Vagina (tissue), 2 donors: ENCODE results near the gene PPP3R1. TPM values are rescaled to one million over a fixed set of nuclear protein-coding genes. Genes with fewer than 3 reads are reported as not detected.

Experiments
- DNase-seq, 2 donors: peaks; one replicate each; pipeline ENCODE4 v3.0.0-alpha.2; 2017; ENCODE audit errors: extremely low spot score in 2 of 2
- H3K27ac ChIP-seq: fragments of 200-600 bp; sonication (generic); one replicate; pipeline ENCODE4 v1.5.1; 2019
- H3K27me3 ChIP-seq: fragments of 200-600 bp; sonication (generic); one replicate; pipeline ENCODE4 v1.5.1; 2019
- H3K36me3 ChIP-seq, 2 donors: fragments of 200-600 bp; sonication (generic); one replicate each; pipeline ENCODE4 v1.5.1; 2017 to 2019
- H3K4me1 ChIP-seq: fragments of 200-600 bp; sonication (generic); one replicate; pipeline ENCODE4 v1.5.1; 2019
- H3K4me3 ChIP-seq, 2 donors: fragments of 200-600 bp; sonication (generic); 1 replicate in 1 of 2; 2 replicates in 1 of 2; pipeline ENCODE4 v1.5.1; 2016 to 2019
- H3K9me3 ChIP-seq: fragments of 200-600 bp; sonication (generic); one replicate; pipeline ENCODE4 v1.5.1; 2019
- CTCF ChIP-seq, 3 experiments: fragments of 450-650 bp in 2 of 3; fragments of 200-600 bp in 1 of 3; sonication (generic) in 1 of 3; IDR thresholded peaks; one replicate each; pipeline ENCODE4 v1.5.1; 2017 to 2019; ENCODE audit warnings: antibody characterized with exemption in 3 of 3, mild to moderate bottlenecking in 2 of 3, moderate library complexity in 2 of 3
- POLR2A ChIP-seq, 2 donors: fragments of 450-650 bp; IDR thresholded peaks; one replicate each; pipeline ENCODE4 v1.6.1; 2017; ENCODE audit warnings: antibody characterized with exemption in 2 of 2, mild to moderate bottlenecking in 2 of 2, moderate library complexity in 2 of 2
- POLR2AphosphoS5 ChIP-seq, 2 donors: sonication (generic); formaldehyde crosslinking; IDR thresholded peaks; one replicate each; pipeline ENCODE4 v1.9.0; 2017; ENCODE audit warnings: antibody characterized with exemption in 2 of 2, mild to moderate bottlenecking in 2 of 2, low read depth in 1 of 2; ENCODE audit not compliant: insufficient read depth in 1 of 2
- intact Hi-C: fragments of 100-400 bp; cut with DNase I; formaldehyde crosslinking; loops from one replicate; pipeline ENCODE4 v1.15.1; 2023
- total RNA-seq: library from RNA; depleted of rRNA; stranded (reverse); fragments of >200 nt; gene quantifications from one replicate; pipeline ENCODE4 v1.2.3, GENCODE V29; 2016

The PPP3R1 gene
- total RNA-seq, 1 donor from 2014 or later: 28.2 TPM

- TF ChIP-seq POLR2AphosphoS5 (IDR thresholded peaks at IDR 0.05; ENCODE audit: insufficient read depth in 1 of 2, low read depth in 1 of 2) (no peak), CTCF (IDR thresholded peaks at IDR 0.05) (no peak), POLR2A (IDR thresholded peaks at IDR 0.05) (no peak)
- Histone ChIP-seq H3K27ac (no peak overlapping the region), H3K9me3 (no peaks in the 10 kb centered on the region), H3K27me3 (no peaks in the 10 kb centered on the region), H3K36me3 (no peaks in the 10 kb centered on the region), H3K4me1 (peaks cover 88% of the 10 kb centered on the region), H3K4me3 (no peak overlapping the region)
- no peak for DNase-seq
- intact Hi-C loops: loop anchor here (10.0 kb wide), 1 partner anchor 52 kb away; no protein-coding TSS in a partner anchor
Measured at GRCh38 chr2:68246396-68246795, 5.9 kb downstream of the PPP3R1 start.

- intact Hi-C loops: loop anchor here (10.0 kb wide), 1 partner anchor 51 kb away; no protein-coding TSS in a partner anchor
- Histone ChIP-seq H3K4me1 (peaks cover 93% of the 10 kb centered on the region), H3K27me3 (no peaks in the 10 kb centered on the region), H3K9me3 (no peaks in the 10 kb centered on the region), H3K36me3 (no peaks in the 10 kb centered on the region), H3K4me3 (no peak overlapping the region), H3K27ac (no peak overlapping the region)
- DNase-seq: no peak
- TF ChIP-seq CTCF (IDR thresholded peaks at IDR 0.05): no peak
- TF ChIP-seq POLR2AphosphoS5 (IDR thresholded peaks at IDR 0.05; ENCODE audit: insufficient read depth in 1 of 2, low read depth in 1 of 2): no peak
Measured at GRCh38 chr2:68245672-68246071, 6.7 kb downstream of the PPP3R1 start.

- Histone ChIP-seq H3K9me3 (no peaks in the 10 kb centered on the region), H3K36me3 (no peaks in the 10 kb centered on the region), H3K27ac (no peak overlapping the region), H3K4me3 (no peak overlapping the region), H3K27me3 (no peaks in the 10 kb centered on the region), H3K4me1 (peaks cover 93% of the 10 kb centered on the region)
- no peak for DNase-seq
- intact Hi-C loops: loop anchor here (10.0 kb wide), 1 partner anchor 50 kb away; no protein-coding TSS in a partner anchor
- TF ChIP-seq CTCF (IDR thresholded peaks at IDR 0.05) (no peak), POLR2A (IDR thresholded peaks at IDR 0.05) (no peak), POLR2AphosphoS5 (IDR thresholded peaks at IDR 0.05; ENCODE audit: insufficient read depth in 1 of 2, low read depth in 1 of 2) (no peak)
Measured at GRCh38 chr2:68245066-68245465, 7.3 kb downstream of the PPP3R1 start.

- intact Hi-C loops: loop anchor here (10.0 kb wide), 1 partner anchor 50 kb away; no protein-coding TSS in a partner anchor
- Histone ChIP-seq H3K27ac (no peak overlapping the region), H3K36me3 (no peaks in the 10 kb centered on the region), H3K4me1 (peaks cover 93% of the 10 kb centered on the region), H3K27me3 (no peaks in the 10 kb centered on the region), H3K4me3 (no peak overlapping the region), H3K9me3 (no peaks in the 10 kb centered on the region)
- DNase-seq: no peak
- TF ChIP-seq CTCF (IDR thresholded peaks at IDR 0.05): no peak
- no peak for TF ChIP-seq POLR2A (IDR thresholded peaks at IDR 0.05)
- no peak for TF ChIP-seq POLR2AphosphoS5 (IDR thresholded peaks at IDR 0.05; ENCODE audit: insufficient read depth in 1 of 2, low read depth in 1 of 2)
Measured at GRCh38 chr2:68244456-68244855, 7.9 kb downstream of the PPP3R1 start.

GRCh38 chr2:68241732-68242131 is 10.6 kb downstream of the PPP3R1 start:
- H3K4me3 ChIP-seq: no peak overlapping the region
- no peaks in the 10 kb centered on the region for H3K9me3 ChIP-seq
- no peaks in the 10 kb centered on the region for H3K27me3 ChIP-seq
- no peak overlapping the region for H3K27ac ChIP-seq
- peaks cover 93% of the 10 kb centered on the region for H3K4me1 ChIP-seq
- TF ChIP-seq CTCF (IDR thresholded peaks at IDR 0.05): no peak
- no peak for TF ChIP-seq POLR2AphosphoS5 (IDR thresholded peaks at IDR 0.05; ENCODE audit: insufficient read depth in 1 of 2, low read depth in 1 of 2)
- TF ChIP-seq POLR2A (IDR thresholded peaks at IDR 0.05): no peak
- H3K36me3 ChIP-seq: no peaks in the 10 kb centered on the region
- no peak for DNase-seq
- intact Hi-C loops: loop anchor here (10.0 kb wide), 1 partner anchor 47 kb away; no protein-coding TSS in a partner anchor
